Measurements from ENCODE around the gene FBRSL1. TPM values are rescaled to one million over a fixed set of nuclear protein-coding genes. Genes with fewer than 3 reads are reported as not detected.
A peak's percentile ranks its signal among the peaks of the same experiment; 100 is the strongest.

FBRSL1 gene
- total and polyA plus RNA-seq, 4 donors, result 2.5 to 35.5 (median 5.6) TPM

GRCh38 chr12:132492522-132492921 lies 2.6 kb downstream of the FBRSL1 start:
- Histone ChIP-seq H3K4me3 (ENCODE audit: low read depth in 1 of 3, low read length in 3 of 3) (peak overlapping the region in 1 of 3 donors; percentile 90), H3K9me3 (ENCODE audit: control insufficient read depth in 4 of 4, low read length in 3 of 4) (no peaks in the 10 kb centered on the region), H3K4me1 (ENCODE audit: control insufficient read depth in 4 of 4, insufficient read depth in 4 of 4, low read length in 3 of 4) (peaks cover 35 to 76% (median 64%) of the 10 kb centered on the region in 4 donors), H3K27ac (ENCODE audit: low read depth in 1 of 2, low read length in 2 of 2) (no peak overlapping the region), H3K9ac (ENCODE audit: low read depth in 1 of 2, low read length in 2 of 2) (no peak overlapping the region), H3K36me3 (ENCODE audit: control insufficient read depth in 4 of 4, insufficient read depth in 3 of 4, low read depth in 1 of 4, low read length in 3 of 4) (peaks cover 0 to 2% (median 0%) of the 10 kb centered on the region in 4 donors), H3K27me3 (ENCODE audit: control insufficient read depth in 4 of 4, insufficient read depth in 4 of 4, low read length in 3 of 4) (no peaks in the 10 kb centered on the region)
- TF ChIP-seq FOXA2 (IDR thresholded peaks at IDR 0.05) (no peak), GABPA (IDR thresholded peaks at IDR 0.05 in 1 of 2, conservative IDR thresholded peaks at IDR 0.05 in 1 of 2) (no peak), YY1 (IDR thresholded peaks at IDR 0.05) (no peak), RXRA (IDR thresholded peaks at IDR 0.05) (no peak)
- 55% methylated on average over 12 of the region's 12 CpGs for WGBS
- no peak for DNase-seq (ENCODE audit: low spot score)

GRCh38 chr12:132492951-132493350 lies 3.0 kb downstream of the FBRSL1 start:
- Histone ChIP-seq H3K4me3 (ENCODE audit: low read depth in 1 of 3, low read length in 3 of 3) (no peak overlapping the region), H3K27ac (ENCODE audit: low read depth in 1 of 2, low read length in 2 of 2) (no peak overlapping the region)
- 65% methylated on average over 12 of the region's 12 CpGs for WGBS

More at GRCh38 chr12:132492951-132493350, 3.0 kb downstream of the FBRSL1 start:
- peaks cover 0 to 2% (median 0%) of the 10 kb centered on the region in 4 donors for H3K36me3 ChIP-seq (ENCODE audit: control insufficient read depth in 4 of 4, insufficient read depth in 3 of 4, low read depth in 1 of 4, low read length in 3 of 4)
- H3K9me3 ChIP-seq (ENCODE audit: control insufficient read depth in 4 of 4, low read length in 3 of 4), result no peaks in the 10 kb centered on the region
- no peak for DNase-seq (ENCODE audit: low spot score)
- TF ChIP-seq FOXA1 (IDR thresholded peaks at IDR 0.05) (no peak), EGR1 (IDR thresholded peaks at IDR 0.05; ENCODE audit: low read depth in 2 of 2) (no peak), ATF3 (IDR thresholded peaks at IDR 0.05) (no peak), CTCF (IDR thresholded peaks at IDR 0.05; ENCODE audit: low read depth, low read length, missing input control) (no peak), SP1 (IDR thresholded peaks at IDR 0.05) (no peak), RXRA (IDR thresholded peaks at IDR 0.05) (no peak), REST (IDR thresholded peaks at IDR 0.05) (no peak), HNF4A (conservative IDR thresholded peaks at IDR 0.05) (no peak), HNF4G (IDR thresholded peaks at IDR 0.05) (no peak), ZBTB33 (IDR thresholded peaks at IDR 0.05) (no peak), RAD21 (IDR thresholded peaks at IDR 0.05) (no peak), TAF1 (conservative IDR thresholded peaks at IDR 0.05) (no peak), JUND (IDR thresholded peaks at IDR 0.05) (no peak), YY1 (IDR thresholded peaks at IDR 0.05) (no peak), MAX (IDR thresholded peaks at IDR 0.05) (no peak), FOXA2 (IDR thresholded peaks at IDR 0.05) (no peak), GABPA (IDR thresholded peaks at IDR 0.05 in 1 of 2, conservative IDR thresholded peaks at IDR 0.05 in 1 of 2) (no peak), NR2F2 (IDR thresholded peaks at IDR 0.05) (no peak)
- peaks cover 39 to 80% (median 67%) of the 10 kb centered on the region in 4 donors for H3K4me1 ChIP-seq (ENCODE audit: control insufficient read depth in 4 of 4, insufficient read depth in 4 of 4, low read length in 3 of 4)
- no peaks in the 10 kb centered on the region for H3K27me3 ChIP-seq (ENCODE audit: control insufficient read depth in 4 of 4, insufficient read depth in 4 of 4, low read length in 3 of 4)
- H3K9ac ChIP-seq (ENCODE audit: low read depth in 1 of 2, low read length in 2 of 2), result no peak overlapping the region

Measured in liver (tissue), 9 donors.